DMS114 treated with DMSO at 0.1 percent for 48 hours (cell line): ENCODE measurements around the gene MAT2B.
A peak's percentile ranks its signal among the peaks of the same experiment; 100 is the strongest.

ENCODE experiments used
- DNase-seq: peaks from one replicate; lab custom pipeline; 2025; ENCODE audit not compliant: unreplicated experiment; lab: John Stamatoyannopoulos, UW

MAT2B gene

DNA sequence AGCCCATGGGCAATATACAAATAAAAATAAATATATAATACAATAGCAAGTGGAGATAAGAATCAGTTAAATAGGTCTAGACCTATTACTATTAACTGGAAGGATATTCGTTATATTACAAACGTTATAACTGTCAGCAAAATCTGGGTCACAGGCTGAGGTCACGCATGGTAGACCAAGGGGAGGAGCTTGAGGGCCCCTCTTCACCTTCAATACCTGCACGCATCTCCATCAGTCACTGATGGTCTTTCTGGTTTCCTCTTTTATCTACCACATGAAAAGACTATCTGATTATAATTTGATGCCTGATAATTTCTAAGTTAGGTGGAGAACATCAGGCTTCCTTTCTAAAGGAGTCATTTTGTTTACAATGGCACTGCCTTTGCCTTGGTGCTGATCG is 43.2 kb downstream of the MAT2B start:
- DNase-seq: no peak

DNA sequence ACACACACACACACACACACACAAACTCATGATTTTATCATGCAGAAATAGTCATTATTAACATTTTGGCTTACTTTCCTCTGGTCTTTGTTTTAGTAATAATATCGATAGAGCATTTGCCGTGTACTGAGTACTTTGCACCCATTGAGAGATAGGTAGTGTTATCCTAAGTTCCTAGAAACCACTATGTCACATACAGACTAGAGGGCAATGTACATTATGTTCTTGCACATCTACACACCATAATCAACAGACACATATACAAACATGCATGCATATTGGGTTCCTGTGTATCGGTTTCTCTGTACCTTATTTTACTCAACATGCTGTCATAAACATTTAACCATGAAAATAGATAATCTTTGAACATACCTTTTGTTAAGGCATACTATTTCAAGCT is 45.7 kb downstream of the MAT2B start:
- no peak for DNase-seq

DNA sequence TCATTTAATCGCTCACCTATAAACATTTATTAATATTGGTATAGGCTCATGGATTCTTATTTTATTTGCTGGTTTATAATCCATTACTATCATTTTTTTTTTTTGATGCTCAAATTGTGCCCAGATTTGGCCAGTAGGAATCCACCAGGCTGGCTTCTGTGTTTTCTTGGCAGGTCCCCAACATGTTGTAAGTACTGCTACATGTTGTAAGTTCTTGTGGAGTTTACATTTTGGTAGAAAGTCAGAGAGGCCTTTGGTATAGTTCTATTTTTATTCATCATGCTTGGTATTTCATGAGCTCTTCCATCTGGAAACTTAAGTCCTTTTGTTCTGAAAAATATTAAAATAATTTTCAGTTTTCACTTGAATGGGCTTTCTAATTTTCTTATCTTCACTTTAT is 47.1 kb downstream of the MAT2B start:
- DNase-seq: no peak

DNA sequence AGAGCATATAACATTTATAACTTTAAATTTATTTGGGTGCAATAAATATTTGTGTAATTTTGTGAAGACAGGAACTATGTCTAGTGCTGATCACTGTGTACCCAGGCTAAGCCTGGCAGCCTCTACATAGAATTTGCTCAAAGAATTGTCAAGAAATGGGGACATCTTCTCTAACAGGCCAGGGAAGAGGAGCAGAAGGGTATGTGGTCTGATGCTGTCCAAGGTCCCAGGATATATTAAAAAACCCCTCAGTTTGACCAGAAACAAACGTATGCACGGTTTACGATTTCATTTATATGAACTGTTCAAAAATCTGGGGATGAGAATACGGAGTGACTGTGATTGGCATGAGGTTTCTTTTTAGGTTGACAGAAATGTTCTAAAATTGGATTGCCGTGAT is 55.9 kb downstream of the MAT2B start:
- DNase-seq: no peak

DNA sequence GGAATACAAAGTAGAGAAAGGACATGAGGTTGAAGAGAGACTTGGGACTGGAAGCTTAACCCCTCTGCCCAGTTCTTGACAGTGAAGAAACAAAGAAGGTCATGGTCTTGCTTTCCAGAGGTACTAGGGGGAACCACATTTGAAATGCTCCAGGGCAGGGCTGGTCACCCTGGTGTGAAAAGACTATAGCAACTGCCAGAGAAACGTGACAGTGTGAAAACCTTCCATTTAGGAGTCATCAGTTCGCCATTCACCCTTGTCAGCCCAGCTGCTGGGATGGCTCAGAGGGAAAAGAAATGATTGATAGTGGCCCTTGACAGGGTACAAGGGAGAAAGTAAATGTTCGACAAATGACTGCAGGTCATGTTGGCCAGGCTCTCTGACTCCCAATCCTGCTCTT is 56.7 kb downstream of the MAT2B start:
- DNase-seq: no peak

DNA sequence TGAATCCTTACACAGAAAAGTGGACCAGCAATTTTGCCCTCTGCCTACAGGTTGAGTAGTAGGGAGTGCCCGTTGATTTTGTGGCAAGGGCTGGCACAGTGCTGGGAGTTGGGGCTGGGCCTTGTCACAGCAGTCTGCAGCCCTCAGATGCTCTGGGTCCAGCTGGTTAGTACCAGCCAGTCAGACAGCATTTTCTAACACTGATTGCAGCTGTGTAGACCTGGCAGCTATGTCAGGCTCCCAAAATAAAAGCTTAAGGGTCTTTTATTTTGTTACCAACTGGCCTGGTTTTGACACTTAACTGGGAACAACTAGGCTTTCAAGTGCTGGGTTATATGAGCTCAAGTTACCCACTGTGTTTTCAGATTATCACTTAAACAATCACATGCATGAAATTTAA is 57.7 kb downstream of the MAT2B start:
- no peak for DNase-seq

DNA sequence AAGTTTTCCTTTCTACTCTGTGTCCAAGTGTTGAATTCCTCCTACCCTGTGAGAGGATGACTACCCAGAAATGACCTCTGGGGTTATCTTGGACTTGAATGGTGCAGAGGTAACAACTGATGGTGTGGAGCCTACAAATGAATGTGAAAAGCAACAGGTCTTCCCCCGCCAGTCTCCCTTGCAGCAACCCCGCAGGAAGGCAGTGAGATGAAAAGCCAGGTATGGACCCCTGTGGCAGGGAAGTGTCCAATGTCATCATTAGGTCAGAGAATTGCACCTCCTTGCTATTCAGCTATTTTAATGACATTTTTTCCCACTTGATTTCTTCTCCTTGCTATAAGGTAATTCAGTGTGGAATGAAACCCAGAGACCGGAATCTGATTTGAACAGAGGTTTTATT is 58.5 kb downstream of the MAT2B start:
- no peak for DNase-seq

DNA sequence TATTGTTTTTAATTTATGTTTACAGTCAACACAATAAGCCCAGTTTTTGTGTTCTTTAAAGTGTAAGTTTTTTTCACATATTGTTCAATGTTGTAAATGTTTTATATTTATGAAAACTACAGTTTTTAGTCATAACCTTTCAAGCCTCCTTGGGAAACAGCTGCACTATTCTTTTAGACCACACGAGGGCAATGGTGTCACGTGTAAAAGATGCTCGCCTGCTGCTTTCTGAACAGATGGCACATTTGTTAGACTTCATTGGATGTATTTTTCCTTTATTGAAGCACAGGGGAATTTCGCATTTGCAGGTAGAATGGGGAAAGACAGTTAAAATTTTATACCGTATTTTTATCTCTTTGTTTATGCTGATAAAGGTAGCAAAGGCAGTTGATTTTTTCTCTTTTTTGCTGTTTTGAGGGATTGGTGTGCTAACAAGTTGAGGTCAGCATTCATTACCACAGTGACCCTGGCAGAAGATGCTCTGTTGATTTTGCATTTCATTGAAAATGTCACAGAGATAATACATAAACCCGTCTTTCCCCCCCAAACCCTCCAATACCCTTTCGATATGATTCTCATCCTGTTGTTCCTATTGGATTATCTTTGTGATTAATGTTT is 59.0 kb downstream of the MAT2B start:
- peak; percentile 56 for DNase-seq

DNA sequence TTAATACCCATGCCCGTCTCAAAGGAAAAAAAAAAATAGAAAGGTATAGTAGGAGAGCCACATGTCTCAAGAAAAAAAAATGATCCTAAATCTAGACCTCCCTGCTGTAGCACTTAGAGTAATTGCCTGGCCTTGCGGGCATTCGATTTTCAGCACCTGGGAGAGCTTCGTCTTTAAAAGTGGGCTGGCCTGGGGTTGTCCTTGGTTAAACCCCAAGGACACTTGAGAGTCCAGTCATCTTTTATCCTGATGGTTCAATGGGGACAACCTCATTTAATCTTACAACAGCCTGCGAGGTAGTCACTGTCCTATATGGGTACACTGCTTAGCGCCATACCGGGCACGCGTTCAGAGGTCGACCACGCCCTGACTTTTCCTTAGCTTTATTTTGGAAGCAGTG is 60.1 kb downstream of the MAT2B start:
- DNase-seq: no peak

DNA sequence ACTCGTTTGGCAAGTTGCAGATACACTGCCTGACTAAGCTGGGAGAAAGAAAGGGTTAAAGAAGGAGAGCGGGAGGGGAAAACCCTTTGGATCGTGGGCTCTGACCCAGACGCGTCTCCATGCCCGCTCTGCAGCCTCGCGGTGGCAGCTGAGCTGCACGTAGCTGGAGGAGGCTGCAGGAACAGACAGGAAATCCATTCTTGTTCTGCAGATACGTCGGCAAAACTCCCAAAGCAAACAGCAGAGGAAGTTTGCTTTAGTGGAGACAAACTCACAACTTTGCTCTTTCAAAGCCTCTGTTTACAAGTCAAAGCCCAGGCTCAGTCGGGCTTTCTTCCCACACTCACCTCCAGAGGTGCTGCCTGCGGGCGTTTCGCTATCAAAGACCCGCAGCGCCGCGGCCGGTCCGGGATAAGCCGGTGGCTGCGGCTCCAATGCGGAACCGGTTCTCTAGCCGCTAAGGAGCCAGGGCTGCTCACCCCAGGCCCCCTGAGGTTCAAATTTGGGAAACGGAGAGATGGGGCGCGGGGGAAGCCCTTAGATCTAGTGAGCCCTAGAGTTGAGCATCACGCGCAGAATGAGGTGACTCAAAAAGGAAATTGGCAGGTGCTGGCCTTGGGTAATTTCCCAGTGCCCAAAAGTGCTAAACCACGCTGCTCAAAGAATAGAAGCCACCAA is 60.7 kb downstream of the MAT2B start:
- DNase-seq: no peak

DNA sequence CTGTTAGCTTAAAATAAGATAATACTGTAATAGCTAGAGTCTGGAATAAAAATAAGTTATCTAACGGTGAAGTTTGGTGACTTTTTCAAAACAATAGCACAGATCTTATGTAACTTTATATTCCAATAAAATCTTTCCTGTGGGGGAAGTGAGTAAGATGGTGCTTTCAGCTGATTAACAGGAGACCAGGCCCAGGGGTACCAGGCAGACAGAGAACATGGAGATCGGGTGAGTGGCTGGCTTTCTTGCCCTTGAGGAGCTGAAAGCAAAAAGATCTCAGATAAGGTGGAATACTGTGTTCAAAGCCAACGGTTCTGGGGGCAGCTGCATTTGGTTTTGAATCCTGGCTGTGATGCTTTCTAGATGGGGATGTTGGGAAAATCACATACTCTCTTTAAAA is 61.3 kb downstream of the MAT2B start:
- DNase-seq: no peak

DNA sequence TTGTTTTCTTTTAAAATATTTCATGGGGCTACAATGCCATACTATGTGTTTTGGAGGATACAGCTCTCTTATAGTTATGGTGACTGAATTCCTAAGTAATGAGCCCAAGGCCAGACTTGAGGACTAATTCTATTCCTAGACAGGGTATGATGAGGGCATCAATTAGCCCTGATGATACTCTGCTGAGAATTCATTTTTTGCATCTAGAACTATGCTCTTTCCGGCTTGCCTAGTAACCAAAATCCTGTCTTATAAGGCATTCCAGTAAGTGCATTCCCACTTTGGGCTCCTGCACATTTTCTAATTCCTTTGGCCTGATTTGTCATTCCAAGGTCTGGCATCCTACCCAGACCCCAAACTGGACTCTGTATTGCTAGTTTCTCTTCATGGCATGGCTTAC is 62.4 kb downstream of the MAT2B start:
- no peak for DNase-seq
